ENCODE measurements around the gene WNT9B.

DNA sequence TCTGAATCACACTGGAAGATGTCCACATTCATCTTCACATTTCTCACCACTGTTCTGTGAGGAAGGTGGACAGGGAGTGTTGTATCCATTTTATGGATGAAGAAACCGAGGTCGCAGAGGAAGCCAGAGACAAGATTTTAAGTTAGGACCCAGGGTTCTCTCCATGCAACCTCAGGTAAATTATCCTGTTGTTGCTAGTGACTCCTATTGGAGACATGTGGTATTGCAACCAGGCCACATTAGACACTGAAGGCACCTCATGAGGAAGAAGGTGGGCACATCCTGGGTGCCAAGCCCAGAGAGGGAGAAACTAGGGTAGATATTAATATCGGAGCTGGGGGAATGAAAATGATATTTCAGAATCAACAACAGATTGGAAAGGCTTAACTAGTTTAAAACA is 8.5 kb upstream of the WNT9B start:
- TF ChIP-seq, protein P1, sequence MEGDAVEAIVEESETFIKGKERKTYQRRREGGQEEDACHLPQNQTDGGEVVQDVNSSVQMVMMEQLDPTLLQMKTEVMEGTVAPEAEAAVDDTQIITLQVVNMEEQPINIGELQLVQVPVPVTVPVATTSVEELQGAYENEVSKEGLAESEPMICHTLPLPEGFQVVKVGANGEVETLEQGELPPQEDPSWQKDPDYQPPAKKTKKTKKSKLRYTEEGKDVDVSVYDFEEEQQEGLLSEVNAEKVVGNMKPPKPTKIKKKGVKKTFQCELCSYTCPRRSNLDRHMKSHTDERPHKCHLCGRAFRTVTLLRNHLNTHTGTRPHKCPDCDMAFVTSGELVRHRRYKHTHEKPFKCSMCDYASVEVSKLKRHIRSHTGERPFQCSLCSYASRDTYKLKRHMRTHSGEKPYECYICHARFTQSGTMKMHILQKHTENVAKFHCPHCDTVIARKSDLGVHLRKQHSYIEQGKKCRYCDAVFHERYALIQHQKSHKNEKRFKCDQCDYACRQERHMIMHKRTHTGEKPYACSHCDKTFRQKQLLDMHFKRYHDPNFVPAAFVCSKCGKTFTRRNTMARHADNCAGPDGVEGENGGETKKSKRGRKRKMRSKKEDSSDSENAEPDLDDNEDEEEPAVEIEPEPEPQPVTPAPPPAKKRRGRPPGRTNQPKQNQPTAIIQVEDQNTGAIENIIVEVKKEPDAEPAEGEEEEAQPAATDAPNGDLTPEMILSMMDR (IDR thresholded peaks at IDR 0.05; ENCODE audit: poor library complexity): peak; percentile 24
- TF ChIP-seq EZH2 (IDR thresholded peaks at IDR 0.05; ENCODE audit: borderline replicate concordance) (no peak), EZH2phosphoT487 (IDR thresholded peaks at IDR 0.05; ENCODE audit: low read depth, severe bottlenecking, unreplicated experiment) (no peak)

All from hepatocyte (in vitro differentiated cells).